ENCODE data around the gene TMEM179.
"Not testable (repeated sequence)": the region's sequence is repeated elsewhere in the genome, so short reads cannot be mapped to it uniquely, and the experiment has no call there.

TMEM179 gene

DNA sequence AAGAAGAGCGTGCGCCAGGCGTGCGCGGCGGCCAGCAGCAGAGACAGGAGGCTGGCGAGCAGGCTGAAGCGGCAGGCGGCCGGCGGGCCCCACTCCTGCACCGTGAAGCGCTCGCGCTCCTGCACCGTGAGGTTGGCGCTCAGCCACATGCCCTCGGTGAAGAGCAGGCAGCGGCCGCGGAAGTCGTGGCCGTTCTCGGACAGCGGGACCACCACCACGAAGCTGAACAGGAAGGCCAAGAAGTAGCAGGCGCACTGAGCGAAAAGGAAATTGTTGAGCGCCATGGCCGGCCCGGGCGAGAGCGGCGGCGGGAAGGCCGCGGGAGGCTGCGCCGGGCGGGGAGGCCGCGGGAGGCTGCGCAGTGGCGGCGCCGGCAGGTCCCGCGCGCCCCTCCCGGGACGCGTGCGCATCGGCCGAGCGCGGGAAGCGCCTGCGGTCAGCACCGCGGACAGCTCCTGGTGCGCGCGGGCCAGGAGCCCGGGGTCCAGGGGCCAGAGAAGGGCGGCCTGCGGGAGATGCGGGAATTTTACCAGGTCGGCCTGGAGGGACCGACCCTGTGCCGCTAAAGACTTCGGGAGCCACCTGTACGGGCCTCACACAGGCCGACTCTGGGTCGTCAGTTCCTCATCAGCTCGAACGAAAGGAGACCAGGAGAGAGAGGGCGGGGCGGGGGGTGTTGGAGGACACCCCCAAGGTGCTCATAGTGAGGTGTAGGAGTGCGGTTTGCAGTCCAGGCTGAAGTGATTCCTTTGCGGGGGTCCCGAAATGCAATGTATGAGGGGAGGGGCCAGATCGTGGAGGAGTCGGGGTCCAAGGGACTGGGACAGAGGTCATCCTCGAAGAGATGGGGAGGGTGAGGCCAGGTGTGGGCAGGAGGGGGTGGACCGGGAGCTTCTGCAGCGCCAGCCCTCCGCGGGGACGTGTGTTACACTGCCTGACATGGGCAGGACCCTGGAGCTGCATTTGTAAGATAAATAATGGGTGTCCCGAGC lies at the start of gene TMEM179:
TMEM179 (minus strand) TSS at position 315 of the 992 bp plus-strand sequence; CDS start at position 284, 31 bp downstream.
- DNase-seq = peak; percentile 69

DNA sequence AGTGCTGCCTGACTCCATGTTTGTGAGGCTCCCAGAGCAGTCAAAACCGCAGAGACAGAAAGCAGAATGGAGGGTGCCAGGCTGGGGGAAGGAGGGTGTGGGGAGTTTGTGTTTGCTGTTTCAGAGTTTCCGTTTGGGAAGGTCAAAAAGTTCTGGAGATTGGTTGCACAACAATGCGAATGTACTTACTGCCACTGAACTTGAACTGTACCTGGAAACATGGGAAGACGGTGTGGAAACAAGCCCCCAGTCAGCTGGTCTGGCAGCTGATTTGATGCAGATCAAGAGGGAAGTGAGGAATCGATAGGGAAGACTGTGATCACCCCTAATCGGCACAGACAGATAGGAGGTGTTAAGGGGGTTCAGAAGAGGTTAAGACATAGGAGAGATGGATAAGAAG lies 49.5 kb upstream of the TMEM179 start:
- no peak for DNase-seq

DNA sequence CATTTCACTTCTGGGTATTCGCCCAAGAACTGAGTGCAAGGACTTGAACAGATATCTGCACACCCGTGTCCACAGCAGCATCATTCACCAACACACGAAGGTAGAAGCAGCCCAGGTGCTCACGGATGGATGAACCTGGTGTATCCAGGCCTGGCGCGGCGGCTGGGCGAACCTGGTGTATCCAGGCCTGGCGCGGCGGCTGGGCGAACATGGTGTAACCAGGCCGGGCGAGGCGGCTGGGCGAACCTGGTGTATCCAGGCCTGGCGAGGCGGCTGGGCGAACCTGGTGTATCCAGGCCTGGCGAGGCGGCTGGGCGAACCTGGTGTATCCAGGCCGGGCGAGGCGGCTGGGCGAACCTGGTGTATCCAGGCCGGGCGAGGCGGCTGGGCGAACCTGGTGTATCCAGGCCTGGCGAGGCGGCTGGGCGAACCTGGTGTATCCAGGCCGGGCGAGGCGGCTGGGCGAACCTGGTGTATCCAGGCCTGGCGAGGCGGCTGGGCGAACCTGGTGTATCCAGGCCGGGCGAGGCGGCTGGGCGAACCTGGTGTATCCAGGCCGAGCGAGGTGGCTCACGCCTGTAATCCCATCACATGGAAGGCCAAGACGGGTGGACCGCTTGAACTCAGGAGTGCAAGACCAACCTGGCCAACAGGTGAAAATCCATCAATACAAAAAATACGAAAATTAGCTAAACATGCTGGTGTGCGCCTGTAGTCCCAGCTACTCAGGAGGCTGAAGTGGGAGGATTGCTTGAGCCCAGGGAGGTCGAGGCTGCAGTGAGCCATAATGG lies 48.8 kb upstream of the TMEM179 start:
- DNase-seq = not testable (repeated sequence)

DNA sequence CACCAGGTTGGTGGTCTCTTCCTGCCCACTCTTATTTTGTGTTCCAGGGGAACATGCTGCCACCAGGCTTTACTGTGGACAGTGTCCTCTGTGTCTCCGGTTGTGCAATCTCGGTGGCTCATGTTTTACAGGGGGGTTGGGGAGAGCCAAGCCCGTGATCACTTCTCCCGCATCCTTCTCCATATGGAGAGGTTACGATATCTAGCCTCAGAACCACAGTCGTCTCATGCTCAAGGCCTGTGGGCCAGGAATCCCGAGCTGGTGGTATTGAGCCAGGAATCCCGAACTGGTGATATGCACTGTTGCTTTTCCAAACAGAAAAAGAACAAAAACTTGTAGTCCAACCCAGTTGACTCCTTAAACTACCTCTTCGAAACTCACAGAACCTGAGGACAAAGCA lies 47.8 kb upstream of the TMEM179 start:
- DNase-seq = no peak

DNA sequence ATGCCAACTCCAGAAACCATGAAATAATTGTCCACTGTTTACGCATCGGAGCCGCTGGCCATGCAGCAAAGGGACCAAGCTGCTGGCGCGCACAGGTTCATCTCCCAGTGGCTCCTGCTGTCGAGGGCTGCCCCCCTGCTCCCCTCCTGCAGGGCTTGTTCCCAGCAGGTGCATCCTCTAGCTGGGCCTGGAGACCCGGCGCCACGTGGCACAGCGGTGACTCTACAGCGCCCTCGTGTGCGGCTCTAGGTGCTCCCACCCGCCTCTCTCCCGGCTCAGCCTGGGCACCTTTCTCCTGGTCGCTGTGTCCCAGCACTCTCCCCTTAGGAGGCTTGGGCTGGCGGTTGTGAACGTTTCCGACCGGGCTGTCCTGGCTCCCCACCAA lies 47.3 kb upstream of the TMEM179 start:
- DNase-seq = no peak

DNA sequence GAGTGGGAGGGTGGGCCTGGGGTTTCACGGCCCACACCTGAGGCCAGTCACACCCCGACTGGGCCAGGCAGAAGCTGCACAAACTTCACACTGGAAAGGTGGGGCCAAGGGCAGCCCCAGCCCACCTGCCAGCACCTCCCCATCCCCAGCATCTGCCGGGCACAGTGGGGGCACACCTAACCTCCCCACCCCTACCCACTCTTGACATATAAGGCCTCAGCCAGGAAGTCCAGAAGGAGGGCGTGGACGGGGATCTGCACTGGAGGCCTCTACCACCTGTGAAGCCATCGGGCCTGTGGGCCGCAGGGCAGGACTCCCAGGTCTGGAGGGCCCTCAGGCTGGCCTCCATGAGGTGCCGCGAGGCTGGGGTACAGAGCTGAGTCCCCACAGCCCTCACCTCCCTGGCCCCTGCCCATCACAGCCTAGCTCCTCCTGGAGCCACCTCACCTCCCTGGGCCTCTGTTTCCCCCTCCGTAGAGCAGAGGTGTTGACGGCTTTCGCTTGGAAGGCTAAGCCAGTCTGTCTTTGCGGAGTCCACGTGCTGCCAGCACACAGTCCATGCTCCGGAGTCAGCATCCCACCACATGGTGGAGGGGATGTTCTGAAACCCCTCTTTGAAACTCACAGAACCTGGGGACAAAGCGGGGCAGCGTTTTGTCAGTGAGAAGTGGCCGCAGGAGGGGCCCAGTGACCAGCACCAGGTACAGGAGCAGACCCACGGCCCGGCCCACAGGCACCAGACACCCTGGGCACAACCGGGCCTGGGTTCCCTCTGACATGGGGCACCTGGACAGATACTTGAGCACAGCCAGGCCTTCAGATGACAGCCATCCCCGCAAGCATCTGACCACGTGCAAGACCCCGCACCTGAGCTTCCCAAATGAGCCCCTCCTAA lies 46.7 kb upstream of the TMEM179 start:
- no peak for DNase-seq

DNA sequence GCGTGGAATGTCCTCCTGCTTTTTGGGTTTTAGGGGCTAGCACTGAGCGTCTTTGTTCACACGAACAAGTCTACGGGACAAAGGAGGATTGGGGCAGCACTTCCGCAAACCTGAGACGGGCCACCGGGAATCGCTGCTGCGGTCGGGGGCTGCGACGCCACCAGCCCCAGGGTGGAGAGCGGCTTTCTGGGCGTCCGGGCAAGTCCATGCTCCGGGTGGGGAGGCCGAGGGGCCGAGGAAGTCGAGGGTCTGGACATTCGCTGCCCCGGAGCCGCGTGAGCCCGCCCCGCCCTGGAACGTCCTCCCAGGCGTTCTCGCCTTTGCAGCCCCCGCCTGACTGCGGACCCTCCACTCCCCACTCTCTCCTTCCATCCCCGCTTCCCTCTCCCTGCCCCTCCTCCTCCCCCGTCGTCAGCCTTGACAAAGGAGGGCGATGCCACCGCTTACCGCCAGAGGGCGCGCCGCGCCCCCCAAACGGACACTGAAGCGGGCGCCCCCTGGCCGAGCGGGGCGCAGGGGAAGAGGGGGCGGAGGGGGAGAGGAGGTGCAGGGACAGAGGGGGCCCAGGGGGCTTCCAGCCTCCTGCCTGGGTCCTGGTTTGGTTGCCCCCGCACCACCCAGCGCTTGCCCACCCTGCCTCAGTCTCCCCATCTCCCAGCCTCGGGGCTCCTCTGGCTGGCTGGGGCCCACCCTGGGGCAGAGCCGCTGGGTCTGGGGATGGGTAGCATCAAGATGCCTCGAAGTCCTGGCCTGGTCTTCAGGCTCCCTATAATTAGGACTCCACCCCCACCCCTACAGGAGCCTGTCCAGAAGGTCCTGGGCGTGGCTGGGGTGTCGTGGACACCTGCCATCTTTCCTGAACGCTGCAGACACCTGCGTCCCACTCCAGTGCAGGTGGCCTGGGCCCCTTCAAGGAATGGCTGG lies 45.7 kb upstream of the TMEM179 start:
- peak; percentile 64 for DNase-seq

DNA sequence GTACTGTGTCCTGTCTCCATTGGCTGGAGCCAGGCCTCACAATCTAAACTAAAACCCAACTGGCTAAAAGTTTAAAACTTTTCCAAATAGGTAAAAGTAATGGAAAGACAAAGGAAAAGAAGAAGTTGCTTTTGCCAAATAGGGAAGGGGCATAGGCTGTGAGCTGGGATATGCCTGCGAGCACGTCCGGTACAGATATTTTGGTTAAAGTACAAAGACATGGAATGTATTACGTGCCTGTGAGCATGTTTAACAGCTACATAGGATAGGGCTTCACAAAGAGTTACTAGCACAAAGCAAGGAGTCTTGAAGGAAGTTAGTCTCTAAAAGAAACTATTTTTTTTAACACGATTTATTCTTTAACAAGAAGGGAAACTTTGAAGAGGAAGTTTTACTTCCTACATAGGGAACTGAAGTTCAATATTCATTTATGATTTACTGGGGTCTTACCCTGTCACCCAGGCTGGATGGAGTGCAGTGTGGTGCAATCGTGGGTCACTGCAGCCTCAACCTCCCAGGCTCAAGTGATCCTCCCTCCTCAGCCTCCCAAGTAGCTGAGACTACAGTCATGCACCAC lies 43.0 kb upstream of the TMEM179 start:
- DNase-seq = no peak

DNA sequence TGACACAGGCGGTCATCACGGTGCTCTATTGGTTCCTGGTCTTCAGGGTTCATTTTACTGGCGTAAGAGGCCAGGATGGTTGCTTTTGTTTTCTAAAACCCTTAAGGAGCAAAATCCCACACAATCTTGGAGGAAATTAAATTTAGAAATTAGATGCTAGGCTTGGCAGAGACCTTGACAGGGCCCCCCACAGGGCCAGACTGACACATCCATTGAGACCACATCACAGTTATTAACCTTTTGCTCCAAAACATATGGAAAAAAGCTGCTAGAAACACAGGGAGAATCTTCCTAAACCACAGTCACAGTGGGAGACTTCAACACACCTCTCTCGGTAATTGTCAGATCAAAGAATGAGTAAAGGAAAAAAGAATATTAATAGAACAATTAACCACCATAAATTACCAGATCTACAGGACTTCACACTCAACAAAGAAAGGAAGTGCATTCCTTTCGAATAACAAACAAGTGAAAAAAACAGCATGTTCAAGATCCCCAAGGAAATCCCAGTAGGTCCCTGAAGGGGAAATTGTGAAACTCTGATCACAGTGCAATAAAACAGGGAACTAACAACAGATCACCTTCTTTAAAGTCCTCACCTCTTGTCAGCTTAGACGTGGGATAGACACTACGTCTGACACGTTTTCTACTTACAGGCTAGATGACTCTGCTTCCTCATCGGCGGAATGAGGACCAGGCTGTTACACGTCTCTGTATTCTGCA lies 40.2 kb upstream of the TMEM179 start:
- DNase-seq = no peak

DNA sequence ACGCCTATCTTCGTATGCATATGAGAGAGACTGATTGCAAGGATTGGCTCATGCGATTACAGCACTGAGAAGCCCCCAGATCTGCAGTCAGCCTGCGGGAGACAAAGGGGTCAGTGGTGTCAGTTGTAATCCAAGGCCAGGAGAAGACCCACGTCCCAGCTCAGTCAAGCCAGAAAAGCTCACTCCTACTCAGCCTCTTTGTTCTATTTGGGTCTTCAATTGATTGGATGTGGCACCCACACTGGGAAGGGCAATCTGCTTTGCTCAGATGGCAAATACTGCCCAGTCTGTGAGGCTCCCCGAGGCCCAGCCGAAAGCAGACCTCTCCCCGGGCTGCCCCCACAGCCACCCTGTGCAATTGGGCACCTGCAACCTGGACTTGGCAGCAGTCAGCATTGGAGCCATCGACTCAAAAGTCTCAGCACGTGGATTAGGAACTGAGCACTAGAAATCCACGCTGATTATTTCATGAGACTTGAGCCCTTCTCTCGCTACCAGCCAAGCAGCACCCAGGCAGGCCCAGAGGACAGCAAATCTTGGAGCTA lies 39.6 kb upstream of the TMEM179 start:
- no peak for DNase-seq

DNA sequence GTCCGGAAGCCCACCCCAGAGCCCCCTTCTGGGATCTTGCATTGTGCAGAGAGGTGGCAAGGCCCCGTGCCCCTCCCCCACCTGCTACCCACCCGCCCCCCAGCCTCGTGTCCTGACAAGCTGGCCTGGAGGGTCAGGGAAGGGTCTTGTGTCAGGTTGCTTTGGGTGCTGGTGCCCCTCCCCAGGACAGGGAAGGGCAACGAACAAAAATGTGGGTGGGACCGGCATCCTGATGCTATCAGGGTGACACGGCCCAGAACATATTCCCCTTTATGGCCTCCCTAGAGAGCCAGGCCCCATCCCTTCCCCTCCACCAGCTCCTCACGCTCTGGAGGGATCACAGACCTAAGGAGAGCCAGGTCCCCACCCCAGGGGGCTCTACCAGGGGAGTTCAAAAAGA lies 38.7 kb upstream of the TMEM179 start:
- DNase-seq = no peak

DNA sequence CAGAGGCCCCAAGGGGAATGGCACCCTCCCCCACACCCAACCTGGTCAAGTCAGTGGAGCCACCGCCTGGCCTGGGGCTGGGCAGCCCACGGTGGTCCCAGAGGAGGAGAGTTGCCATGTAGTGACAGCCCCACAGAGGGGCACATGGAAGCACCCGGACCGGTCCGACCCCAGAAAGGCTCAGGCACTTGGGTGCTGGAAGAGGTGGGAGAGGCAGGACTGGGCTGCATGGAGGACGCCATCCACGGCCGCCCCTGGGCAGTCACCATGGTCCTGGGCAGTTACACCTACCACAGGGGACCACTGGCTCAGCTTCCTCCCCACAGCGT lies 37.9 kb upstream of the TMEM179 start:
- no peak for DNase-seq

DNA sequence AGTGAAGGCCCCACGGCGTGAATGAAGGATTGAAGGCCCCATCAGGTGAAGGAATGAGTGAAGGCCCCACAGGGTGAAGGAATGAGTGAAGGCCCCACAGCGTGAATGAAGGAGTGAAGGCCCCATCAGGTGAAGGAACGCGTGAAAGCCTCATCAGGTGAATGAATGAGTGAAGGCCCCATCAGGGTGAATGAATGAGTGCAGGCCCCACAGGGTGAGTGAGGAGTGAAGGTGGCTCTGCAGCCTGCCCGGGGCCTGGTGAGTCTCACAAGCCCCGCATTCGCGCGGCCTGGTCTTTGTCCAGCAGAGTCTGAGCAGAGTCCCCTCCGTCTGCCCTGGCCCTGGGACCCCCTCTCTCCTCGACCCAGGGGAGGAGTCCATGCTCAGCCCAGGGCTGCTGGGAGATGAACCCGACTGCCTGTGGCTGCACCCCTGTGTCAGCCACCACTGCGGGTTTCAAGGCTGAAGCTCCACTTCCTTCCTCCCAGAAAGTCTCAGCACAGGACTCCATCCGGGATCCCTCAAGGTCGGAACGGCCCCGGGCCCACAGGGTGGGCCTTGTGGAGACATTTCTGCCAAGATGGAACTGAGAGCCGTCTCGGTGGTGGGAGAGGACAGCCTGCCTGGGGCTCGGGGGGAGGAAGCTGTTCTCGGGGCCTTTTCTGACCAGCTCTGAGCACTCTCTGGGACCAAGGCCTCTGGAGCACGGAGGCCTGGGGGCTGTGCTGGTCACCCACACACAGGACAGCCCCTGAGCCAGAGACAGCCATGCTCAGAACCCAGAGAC lies 37.4 kb upstream of the TMEM179 start:
- DNase-seq = no peak

DNA sequence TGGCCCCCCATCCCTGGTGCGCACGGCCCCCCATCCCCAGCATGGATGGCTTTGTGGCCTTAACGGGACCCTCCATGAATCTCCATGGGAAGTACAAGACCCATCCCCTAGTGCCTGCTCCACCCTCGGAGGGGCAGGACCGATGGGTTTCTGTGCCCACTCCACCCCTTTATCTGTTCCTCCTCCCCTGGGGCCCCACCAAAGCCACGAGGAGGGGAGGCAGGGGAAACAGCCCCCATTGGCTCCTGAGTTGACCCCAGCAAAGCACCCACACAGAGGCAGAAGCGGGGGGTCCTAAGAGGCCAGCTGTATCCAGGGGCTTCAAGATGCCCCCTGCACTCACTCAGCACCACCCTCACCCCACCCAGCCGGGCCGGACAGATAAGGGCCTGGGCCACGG lies 36.1 kb upstream of the TMEM179 start:
- DNase-seq = no peak

DNA sequence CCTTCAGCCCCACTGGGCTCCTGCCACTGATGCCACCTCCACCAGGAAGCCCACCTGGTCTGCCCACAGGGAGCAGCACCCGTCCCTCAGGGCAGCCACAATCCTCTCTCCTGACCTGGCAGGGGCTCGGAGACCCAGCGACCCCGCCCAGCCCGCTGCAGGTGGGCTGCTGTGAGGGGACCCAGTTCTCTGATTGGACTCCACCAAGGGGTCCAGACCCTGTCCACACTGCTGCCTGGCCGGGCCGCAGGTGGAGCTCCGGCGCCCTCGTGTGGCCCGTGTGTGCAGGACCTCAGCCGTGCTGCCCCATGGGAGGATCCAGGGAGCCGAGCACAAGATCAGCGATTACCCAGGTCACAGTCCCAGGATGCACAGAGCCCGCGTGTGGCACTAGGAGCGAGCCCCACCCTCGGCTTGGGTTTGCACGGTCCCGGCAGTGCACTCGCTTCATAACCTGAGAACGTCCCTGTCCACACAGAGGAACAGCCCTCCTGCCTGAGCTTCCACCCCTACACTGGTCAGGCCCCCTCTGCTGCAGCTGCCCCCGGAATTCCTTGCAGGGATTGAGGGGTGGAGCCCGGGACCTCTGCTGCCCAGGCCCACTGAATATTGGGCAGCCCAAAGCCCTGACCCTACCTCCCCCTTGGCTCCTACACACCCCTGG lies 35.4 kb upstream of the TMEM179 start:
- peak; percentile 74 for DNase-seq

DNA sequence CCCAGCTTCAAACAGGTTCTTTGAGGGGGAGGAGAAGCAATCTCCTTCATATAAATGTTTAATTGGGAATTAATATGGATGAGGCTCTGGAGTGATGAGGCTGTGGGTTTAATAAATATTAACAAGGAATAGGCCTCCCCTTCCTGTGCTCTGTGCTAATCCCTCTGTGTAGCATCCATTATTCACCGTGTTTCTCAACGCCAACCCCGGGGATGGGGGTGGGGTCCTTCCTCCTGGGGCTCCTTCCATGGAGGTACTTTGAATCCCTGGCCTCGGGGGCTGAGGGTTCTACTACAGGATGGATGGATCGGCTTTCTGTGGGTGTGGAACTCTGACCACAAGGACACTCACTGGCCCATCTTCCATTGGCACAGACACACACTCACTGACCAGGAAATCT lies 34.9 kb upstream of the TMEM179 start:
- DNase-seq = no peak

DNA sequence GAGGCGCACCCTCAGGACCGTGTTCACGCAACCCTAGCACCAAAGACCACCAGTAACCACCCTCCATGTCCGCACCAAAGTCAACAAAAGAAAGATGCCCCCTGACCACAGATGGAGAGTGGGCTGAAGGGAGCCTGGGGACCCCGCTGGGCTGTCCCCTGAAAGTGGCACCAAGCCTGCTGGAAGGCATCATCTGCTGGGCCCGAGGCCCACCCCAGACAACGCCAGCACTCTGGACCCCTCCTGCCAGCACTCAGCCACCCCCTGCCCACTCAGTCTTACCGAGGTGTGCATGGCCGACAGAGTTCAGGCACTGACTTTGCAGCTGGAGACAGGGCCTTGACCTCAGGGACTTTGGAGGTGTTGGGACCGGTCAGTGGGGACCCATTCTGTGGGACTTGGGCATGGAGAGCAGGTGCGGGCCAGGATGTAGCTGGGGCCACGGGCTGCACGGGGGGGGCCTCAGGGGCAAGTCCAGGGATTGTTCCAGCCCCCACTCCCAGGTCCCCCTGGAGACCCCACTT lies 34.4 kb upstream of the TMEM179 start:
- no peak for DNase-seq

DNA sequence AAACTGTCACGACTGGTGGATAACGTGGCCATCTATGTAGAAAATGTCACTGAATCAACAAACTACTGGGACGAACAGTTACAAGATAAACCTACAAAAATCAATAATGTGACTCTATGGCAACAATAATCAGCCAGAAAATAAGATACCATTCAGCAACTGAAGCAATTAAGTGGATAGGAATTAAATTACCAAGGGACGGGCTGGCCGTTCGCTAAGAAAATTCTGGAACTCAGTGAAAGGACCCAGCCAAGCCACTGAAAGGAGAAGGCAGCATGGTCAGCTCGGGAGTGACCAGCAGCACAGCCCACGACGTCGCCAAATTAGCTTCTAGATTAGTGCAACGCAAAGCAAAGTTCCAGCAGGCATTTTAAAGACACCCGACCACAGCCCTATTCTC lies 33.6 kb upstream of the TMEM179 start:
- DNase-seq = no peak

DNA sequence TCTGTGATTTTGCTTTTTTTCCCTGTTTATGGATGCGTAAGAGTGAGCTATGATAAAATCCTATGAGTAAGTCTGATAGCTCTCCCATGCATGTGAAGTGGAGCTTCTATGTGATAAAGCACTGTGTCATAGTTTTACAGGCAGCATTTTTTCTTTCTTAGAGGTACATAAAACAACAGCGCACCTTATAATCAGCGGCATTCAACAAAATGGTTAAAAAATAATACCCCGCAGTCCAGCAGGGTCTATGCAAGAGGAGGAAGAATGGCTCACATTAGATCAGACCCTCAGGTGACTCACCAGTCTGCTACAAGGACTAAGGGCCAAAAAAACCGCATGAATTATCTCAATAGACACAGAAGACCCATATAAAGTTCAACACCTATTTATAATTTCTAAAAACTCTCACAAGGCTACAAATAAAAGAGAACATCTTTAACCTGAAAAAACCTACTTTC lies 33.0 kb upstream of the TMEM179 start:
- DNase-seq = no peak

Data from COR-L47 (cell line).